ENCODE results near the gene ZNF773.
"Not testable (repeated sequence)": the region's sequence is repeated elsewhere in the genome, so short reads cannot be mapped to it uniquely, and the experiment has no call there.

- peak; percentile 61; the same call in 1 of the 2 replicates for TF ChIP-seq TAF1 (IDR thresholded peaks at IDR 0.05; ENCODE audit: low read depth)
- not testable (repeated sequence) for TF ChIP-seq TCF12 (IDR thresholded peaks at IDR 0.05; ENCODE audit: low read depth)
These were observed 12.1 kb upstream of the ZNF773 start, which contains the start of gene ZNF419 for GRCh38 chr19:57487477-57488298.
